ENCODE results near the gene OTOS. TPM values are rescaled to one million over a fixed set of nuclear protein-coding genes. Genes with fewer than 3 reads are reported as not detected.

OTOS gene
- total and polyA plus RNA-seq, 5 donors = not detected

DNA sequence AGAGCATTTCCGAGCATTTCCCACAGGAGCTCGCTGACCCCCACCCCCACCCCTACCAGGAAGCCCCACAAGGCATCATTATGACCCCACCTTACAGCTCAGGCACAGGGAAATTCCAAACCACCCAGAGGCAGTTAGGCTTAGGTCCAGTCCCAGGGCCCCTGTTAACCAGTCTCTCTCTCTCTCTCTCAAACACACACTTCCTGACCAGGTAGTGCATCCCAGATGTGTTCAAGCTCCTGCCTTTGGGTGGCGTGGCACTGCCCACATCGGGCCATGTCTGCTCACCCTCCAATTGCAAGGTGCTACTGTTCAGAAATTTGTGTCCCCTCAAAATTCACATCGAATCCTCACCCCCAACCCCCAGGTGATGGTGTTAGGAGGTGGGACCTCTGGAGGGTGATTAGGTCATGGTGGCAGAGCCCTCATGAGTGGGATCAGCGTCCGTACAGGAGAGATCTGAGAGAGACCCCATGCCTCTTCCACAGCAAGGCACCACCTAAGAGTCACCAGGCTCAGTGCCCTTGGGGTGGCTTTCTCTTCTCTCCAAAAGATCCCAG lies 13.2 kb downstream of the OTOS start:
- no peaks in the 10 kb centered on the region for H3K27me3 ChIP-seq (ENCODE audit: control insufficient read depth, insufficient read depth)
- DNase-seq (no peak), ATAC-seq (no peak)
- intact Hi-C loops (cut with DNase I) = no loop called here
- H3K4me1 ChIP-seq (ENCODE audit: control insufficient read depth, insufficient read depth, low read length) = no peaks in the 10 kb centered on the region
- no peak overlapping the region for H3K27ac ChIP-seq (ENCODE audit: low read length)
- no peak overlapping the region for H3K4me3 ChIP-seq (ENCODE audit: low read length)
- H3K9me3 ChIP-seq (ENCODE audit: control insufficient read depth, low read length) = no peaks in the 10 kb centered on the region
- 84% methylated on average over 7 of the region's 7 CpGs for WGBS

DNA sequence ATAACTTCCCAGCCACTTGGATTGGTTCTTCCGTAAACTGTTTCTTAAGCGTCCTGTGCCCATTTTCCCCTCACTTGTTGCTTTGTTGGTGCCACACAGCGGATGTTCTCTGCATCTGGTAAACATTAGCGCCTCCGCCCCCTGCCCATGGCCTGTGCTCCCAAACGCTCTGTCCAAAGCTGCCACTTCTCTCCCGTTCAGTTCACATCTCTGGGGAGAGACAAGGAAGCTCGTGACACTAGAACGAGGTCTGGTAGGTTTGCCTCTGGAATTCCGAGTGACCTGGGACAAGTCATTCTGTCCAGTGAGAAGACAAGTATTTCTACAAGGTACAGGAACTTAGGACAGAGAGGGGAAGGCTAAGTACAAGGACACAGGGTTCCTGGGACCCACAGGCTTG lies 13.7 kb downstream of the OTOS start:
- Histone ChIP-seq H3K27ac (ENCODE audit: low read length) (no peak overlapping the region), H3K4me1 (ENCODE audit: control insufficient read depth, insufficient read depth, low read length) (no peaks in the 10 kb centered on the region), H3K4me3 (ENCODE audit: low read length) (no peak overlapping the region), H3K27me3 (ENCODE audit: control insufficient read depth, insufficient read depth) (no peaks in the 10 kb centered on the region), H3K9me3 (ENCODE audit: control insufficient read depth, low read length) (no peaks in the 10 kb centered on the region)
- ATAC-seq (no peak), DNase-seq (no peak)
- 95% methylated on average over 10 of the region's 10 CpGs for WGBS
- intact Hi-C loops (cut with DNase I) = no loop called here

DNA sequence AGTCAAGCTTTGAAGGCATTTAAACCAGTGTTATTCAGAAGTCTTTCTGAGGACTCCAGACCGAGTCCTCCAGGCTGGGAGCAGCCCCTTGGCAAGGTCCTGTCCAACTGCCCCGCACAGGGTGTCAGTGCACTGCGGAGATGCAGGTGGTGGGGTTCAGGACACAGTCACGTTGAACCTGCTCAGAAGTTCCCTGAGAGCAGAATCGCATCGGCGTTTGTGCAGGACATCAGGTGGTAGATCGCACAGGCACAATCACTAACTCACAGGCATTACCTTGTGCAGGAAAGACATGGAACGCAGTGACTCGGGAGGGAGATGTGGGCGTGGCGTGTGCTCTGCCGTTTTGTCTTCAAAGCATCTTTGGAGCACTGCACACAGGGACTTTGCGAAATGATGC lies 14.7 kb downstream of the OTOS start:
- DNase-seq = no peak
- Histone ChIP-seq H3K4me1 (ENCODE audit: control insufficient read depth, insufficient read depth, low read length) (no peaks in the 10 kb centered on the region), H3K27me3 (ENCODE audit: control insufficient read depth, insufficient read depth) (no peaks in the 10 kb centered on the region), H3K27ac (ENCODE audit: low read length) (no peak overlapping the region), H3K9me3 (ENCODE audit: control insufficient read depth, low read length) (no peaks in the 10 kb centered on the region), H3K4me3 (ENCODE audit: low read length) (no peak overlapping the region)
- intact Hi-C loops (cut with DNase I) = no loop called here
- ATAC-seq = no peak
- WGBS = 95% methylated on average over 14 of the region's 14 CpGs

DNA sequence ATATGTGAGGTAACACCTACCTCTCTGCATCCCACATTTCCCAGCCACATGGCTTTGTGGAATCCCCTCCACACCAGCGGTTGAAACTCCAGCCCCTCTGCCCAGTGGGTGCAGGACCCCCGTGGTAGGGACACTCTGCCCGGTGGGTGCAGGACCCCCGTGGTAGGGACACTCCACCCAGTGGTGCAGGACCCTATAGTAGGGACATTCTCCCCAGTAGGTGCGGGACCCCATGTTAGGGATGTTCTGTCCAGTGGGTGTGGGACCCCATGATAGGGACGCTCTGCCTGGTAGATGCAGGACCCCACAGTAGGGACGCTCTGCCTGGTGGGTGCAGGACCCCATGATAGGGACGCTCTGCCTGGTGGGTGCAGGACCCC lies 15.8 kb downstream of the OTOS start:
- Histone ChIP-seq H3K9me3 (ENCODE audit: control insufficient read depth, low read length) (no peaks in the 10 kb centered on the region), H3K27ac (ENCODE audit: low read length) (no peak overlapping the region), H3K4me1 (ENCODE audit: control insufficient read depth, insufficient read depth, low read length) (no peaks in the 10 kb centered on the region), H3K27me3 (ENCODE audit: control insufficient read depth, insufficient read depth) (no peaks in the 10 kb centered on the region), H3K4me3 (ENCODE audit: low read length) (no peak overlapping the region)
- WGBS = 95% methylated on average over 8 of the region's 8 CpGs
- intact Hi-C loops (cut with DNase I) = no loop called here
- DNase-seq (no peak), ATAC-seq (no peak)

DNA sequence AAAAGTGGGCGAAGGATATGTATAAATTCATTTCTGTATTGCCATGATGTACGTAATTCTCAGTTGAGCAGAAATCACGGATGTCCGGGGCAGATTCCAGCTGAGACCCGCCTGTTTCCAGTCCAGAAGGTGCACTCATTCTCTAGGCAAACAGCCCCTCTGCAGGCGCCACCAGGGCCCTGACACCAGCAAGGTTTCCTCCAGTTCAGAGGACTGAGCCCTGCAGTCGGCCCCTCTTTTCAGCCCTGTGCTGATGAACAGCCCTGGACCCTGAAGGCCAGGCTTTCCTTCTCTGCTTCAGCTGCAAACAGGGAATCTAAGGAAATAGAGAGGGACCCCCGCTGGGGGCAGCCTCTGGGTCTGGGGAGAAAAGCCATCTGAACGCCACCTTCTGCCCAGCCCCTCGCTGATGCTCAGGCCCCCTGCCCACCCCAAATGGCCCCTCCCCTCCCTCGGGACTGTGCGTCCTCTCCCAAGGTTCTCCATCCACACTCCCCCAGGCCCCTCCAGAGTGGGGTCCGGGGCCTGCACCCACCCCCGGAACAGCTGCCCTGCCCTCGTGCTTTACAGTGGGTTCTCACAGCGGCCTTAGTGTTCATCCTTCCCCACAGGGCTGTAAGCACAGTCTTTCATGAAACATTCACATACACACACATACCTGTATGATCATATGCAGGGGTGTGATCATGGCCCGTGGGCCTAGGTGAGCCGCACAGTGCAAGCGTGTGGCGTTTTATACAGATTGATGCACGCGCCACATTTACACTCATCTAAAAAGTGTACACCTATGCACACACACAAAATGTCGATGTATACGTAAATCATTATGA lies 16.4 kb downstream of the OTOS start:
- Histone ChIP-seq H3K27me3 (ENCODE audit: control insufficient read depth, insufficient read depth) (no peaks in the 10 kb centered on the region), H3K27ac (ENCODE audit: low read length) (no peak overlapping the region), H3K9me3 (ENCODE audit: control insufficient read depth, low read length) (no peaks in the 10 kb centered on the region), H3K4me1 (ENCODE audit: control insufficient read depth, insufficient read depth, low read length) (no peaks in the 10 kb centered on the region), H3K4me3 (ENCODE audit: low read length) (no peak overlapping the region)
- WGBS = 89% methylated on average over 24 of the region's 24 CpGs
- DNase-seq (no peak), ATAC-seq (no peak)
- intact Hi-C loops (cut with DNase I) = no loop called here

DNA sequence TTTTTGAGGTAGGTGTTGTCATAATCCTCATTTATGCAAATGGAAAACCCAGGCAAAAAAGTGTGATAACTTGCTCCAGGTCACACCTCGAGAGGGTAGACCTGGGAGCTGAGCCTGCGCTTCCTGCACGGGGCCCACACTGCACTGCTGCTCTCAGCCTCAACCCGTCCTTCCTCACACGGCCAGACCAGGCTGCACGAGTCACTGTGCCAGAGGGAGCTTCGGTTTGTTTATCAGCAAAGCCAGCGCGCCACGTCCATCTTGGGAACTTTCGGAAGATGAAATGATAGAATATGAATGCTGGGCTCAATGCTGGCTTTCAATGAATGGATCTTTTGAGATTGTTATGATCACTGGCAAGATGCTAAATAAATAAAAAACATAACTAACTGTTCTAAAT lies 18.8 kb downstream of the OTOS start:
- Histone ChIP-seq H3K27me3 (ENCODE audit: control insufficient read depth, insufficient read depth) (no peaks in the 10 kb centered on the region), H3K27ac (ENCODE audit: low read length) (no peak overlapping the region), H3K9me3 (ENCODE audit: control insufficient read depth, low read length) (no peaks in the 10 kb centered on the region), H3K4me3 (ENCODE audit: low read length) (no peak overlapping the region), H3K4me1 (ENCODE audit: control insufficient read depth, insufficient read depth, low read length) (no peaks in the 10 kb centered on the region)
- intact Hi-C loops (cut with DNase I) = no loop called here
- 64% methylated on average over 11 of the region's 11 CpGs for WGBS
- ATAC-seq (no peak), DNase-seq (no peak)

DNA sequence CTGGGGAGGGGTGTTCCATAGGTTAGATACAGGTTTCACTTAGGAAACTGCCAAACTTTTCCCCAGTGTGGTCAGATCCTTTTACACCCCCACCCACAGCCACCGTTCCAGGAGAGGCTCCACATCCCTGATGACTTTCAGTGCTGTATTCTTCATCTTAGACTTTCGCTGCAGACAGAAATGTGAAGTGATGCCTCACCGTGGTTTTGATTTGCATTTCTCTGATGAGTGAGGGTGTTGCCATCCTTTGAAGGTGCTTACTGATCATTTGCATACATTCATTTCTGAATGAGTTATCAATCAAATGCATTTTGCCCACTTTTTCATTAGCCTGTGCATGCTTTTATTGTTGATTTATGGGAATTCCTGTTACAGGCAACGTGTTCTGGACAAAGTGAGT lies 19.3 kb downstream of the OTOS start:
- 72% methylated on average over 4 of the region's 4 CpGs for WGBS
- no peak for DNase-seq

DNA sequence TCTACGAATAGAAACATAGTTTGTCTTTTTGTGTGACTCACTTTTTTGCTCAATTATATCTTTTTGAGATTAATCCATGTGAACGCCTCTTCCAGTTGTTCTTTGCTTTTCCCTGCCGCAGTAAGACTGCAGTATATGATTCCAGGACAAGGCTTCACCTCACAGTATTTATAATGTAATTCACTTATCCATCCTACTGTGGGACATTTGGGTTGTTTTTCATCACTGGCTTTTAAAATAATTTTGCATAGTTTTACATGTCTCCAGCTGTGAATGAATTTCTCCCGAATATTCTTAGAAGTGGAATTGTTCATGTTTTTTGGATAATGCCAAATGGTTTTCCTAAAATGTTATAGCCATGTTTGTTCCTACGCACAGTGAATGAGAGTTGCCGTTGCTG lies 26.2 kb downstream of the OTOS start:
- ATAC-seq (no peak), DNase-seq (no peak)
- Histone ChIP-seq H3K27me3 (ENCODE audit: control insufficient read depth, insufficient read depth) (no peaks in the 10 kb centered on the region), H3K27ac (ENCODE audit: low read length) (no peak overlapping the region), H3K9me3 (ENCODE audit: control insufficient read depth, low read length) (no peaks in the 10 kb centered on the region), H3K4me1 (ENCODE audit: control insufficient read depth, insufficient read depth, low read length) (no peaks in the 10 kb centered on the region), H3K4me3 (ENCODE audit: low read length) (no peak overlapping the region)
- 78% methylated on average over 6 of the region's 6 CpGs for WGBS
- intact Hi-C loops (cut with DNase I) = no loop called here

More for the DNA sequence above, 19.3 kb downstream of the OTOS start:
- H3K4me3 ChIP-seq (ENCODE audit: low read length) = no peak overlapping the region
- H3K9me3 ChIP-seq (ENCODE audit: control insufficient read depth, low read length) = no peaks in the 10 kb centered on the region
- no peak overlapping the region for H3K27ac ChIP-seq (ENCODE audit: low read length)
- no peaks in the 10 kb centered on the region for H3K27me3 ChIP-seq (ENCODE audit: control insufficient read depth, insufficient read depth)
- no peaks in the 10 kb centered on the region for H3K4me1 ChIP-seq (ENCODE audit: control insufficient read depth, insufficient read depth, low read length)
- no peak for ATAC-seq
- intact Hi-C loops (cut with DNase I) = no loop called here

DNA sequence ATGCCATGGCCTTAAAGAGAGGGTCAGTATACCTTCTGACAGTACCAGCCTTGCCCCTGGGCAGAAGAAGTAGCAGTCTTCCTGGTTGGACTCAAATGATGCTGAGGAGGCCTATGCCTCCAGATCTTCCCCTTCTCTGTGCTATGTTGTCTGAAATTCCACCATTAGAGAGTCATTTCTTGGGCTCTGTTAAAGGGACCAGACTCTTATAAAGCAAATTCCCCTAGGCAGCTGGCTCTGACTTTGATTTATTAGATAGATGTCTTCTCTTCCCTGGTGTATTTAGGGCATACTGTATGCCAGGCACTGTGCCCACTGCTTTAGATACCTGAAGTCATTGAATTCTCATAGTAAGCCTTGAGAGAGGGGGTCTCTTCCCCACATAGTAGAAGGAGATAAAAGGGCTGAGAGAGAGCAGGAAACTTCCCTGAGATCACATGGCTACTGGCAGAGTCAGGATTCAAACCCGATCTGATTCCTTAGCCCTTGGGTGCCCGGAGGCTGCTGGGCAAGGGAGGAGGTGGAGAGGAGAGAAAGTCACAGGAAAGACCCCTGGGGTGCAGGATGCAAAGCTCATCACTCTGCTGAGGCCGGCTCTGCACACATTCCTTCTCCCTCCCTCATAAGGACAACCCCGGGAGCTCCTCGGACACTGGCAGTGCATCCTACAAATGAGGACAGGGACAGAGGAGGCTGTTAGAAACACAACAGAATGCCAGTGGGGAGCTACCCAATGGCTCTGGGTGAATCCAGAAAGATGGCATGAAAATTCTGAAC lies 27.4 kb downstream of the OTOS start:
- no peak for DNase-seq
- 13% methylated on average over 5 of the region's 5 CpGs for whole genome bisulfite sequencing
- no peaks in the 10 kb centered on the region for H3K9me3 ChIP-seq (ENCODE audit: control insufficient read depth, low read length)
- no peak overlapping the region for H3K4me3 ChIP-seq (ENCODE audit: low read length)
- H3K27ac ChIP-seq (ENCODE audit: low read length) = no peak overlapping the region
- H3K4me1 ChIP-seq (ENCODE audit: control insufficient read depth, insufficient read depth, low read length) = no peaks in the 10 kb centered on the region
- no peaks in the 10 kb centered on the region for H3K27me3 ChIP-seq (ENCODE audit: control insufficient read depth, insufficient read depth)
- intact Hi-C loops (cut with DNase I) = no loop called here
- ATAC-seq = no peak

DNA sequence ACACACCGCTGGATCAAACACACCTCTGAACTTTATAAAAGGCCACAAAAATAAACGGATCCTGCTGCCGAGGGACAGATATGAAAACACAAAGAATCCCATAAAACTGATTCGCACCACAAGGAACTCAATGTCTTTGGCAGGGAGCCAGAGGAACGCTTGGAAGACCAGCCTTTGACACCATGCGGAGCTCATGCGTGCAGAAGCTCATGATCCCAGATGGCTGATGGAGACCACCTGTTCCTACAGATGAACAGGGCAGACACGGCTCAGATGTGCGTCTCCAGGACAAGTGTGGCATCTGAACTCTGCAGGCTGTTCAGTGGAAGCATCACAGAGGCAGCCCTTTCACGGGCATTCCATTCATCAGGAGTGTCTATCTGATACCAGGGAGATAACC lies 29.2 kb downstream of the OTOS start:
- Histone ChIP-seq H3K4me3 (ENCODE audit: low read length) (no peak overlapping the region), H3K9me3 (ENCODE audit: control insufficient read depth, low read length) (no peaks in the 10 kb centered on the region), H3K4me1 (ENCODE audit: control insufficient read depth, insufficient read depth, low read length) (no peaks in the 10 kb centered on the region), H3K27me3 (ENCODE audit: control insufficient read depth, insufficient read depth) (no peaks in the 10 kb centered on the region), H3K27ac (ENCODE audit: low read length) (no peak overlapping the region)
- no peak for ATAC-seq
- 54% methylated on average over 10 of the region's 10 CpGs for WGBS
- no peak for DNase-seq
- intact Hi-C loops (cut with DNase I) = no loop called here

DNA sequence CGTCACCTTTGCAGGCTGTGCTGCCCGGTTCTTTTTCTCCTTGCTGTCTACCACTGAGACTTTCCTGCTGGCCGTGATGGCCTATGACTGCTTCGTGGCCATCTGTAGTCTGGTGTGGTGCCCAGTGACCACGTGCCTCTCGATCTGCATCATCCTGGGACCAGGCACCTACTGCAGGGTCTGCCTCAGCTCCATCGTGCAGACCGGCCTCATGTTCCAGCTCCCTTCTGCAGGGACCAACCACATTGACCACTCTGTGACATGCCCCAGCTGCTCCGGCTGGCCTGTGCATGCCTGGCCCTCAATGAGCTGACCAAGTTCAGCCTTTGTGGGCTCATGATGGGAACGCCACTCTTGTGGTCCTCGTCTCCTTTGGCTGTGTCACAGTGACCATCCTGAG lies 31.1 kb downstream of the OTOS start:
- Histone ChIP-seq H3K4me1 (ENCODE audit: control insufficient read depth, insufficient read depth, low read length) (no peaks in the 10 kb centered on the region), H3K27me3 (ENCODE audit: control insufficient read depth, insufficient read depth) (no peaks in the 10 kb centered on the region), H3K4me3 (ENCODE audit: low read length) (no peak overlapping the region), H3K9me3 (ENCODE audit: control insufficient read depth, low read length) (no peaks in the 10 kb centered on the region), H3K27ac (ENCODE audit: low read length) (no peak overlapping the region)
- WGBS = 76% methylated on average over 11 of the region's 11 CpGs
- intact Hi-C loops (cut with DNase I) = no loop called here
- no peak for ATAC-seq
- peak in 1 of 3 donors; percentile 27 for DNase-seq

Data from right cardiac atrium (tissue), 5 donors.